Karpas-422 (cell line): ENCODE results near the gene HDAC1. TPM values are rescaled to one million over a fixed set of nuclear protein-coding genes. Genes with fewer than 3 reads are reported as not detected.

ENCODE experiments used
- DNase-seq: peaks from one replicate; pipeline ENCODE4 v3.0.0-alpha.2; 2015
- H2AFZ ChIP-seq: fragments of 200-600 bp; sonication (generic); 2 replicates; pipeline ENCODE4 v1.6.1; 2014; ENCODE audit warnings: antibody characterized with exemption, low read length, mixed read lengths
- H3K27ac ChIP-seq: fragments of 200-600 bp; sonication (generic); 2 replicates; pipeline ENCODE4 v1.5.1; 2014; ENCODE audit warnings: mild to moderate bottlenecking, low read length, moderate library complexity
- H3K27me3 ChIP-seq: fragments of 200-600 bp; sonication (generic); 2 replicates; pipeline ENCODE4 v1.6.1; 2014; ENCODE audit warnings: low read length, mixed read lengths
- H3K36me3 ChIP-seq: fragments of 200-600 bp; sonication (generic); 2 replicates; pipeline ENCODE4 v1.6.1; 2014; ENCODE audit warnings: low read length, mixed read lengths; ENCODE audit not compliant: insufficient read depth
- H3K4me1 ChIP-seq: fragments of 200-600 bp; sonication (generic); 2 replicates; pipeline ENCODE4 v1.6.1; 2014; ENCODE audit warnings: mild to moderate bottlenecking, low read length, mixed read lengths
- H3K4me2 ChIP-seq: fragments of 200-600 bp; sonication (generic); 2 replicates; pipeline ENCODE4 v1.6.1; 2014; ENCODE audit warnings: low read length, low read depth, mild to moderate bottlenecking; ENCODE audit not compliant: poor library complexity, severe bottlenecking
- H3K4me3 ChIP-seq: fragments of 200-600 bp; sonication (generic); 2 replicates; pipeline ENCODE4 v1.5.1; 2014; ENCODE audit warnings: mild to moderate bottlenecking, antibody characterized with exemption, low read length, mixed read lengths
- H3K79me2 ChIP-seq: fragments of 200-600 bp; sonication (generic); 2 replicates; pipeline ENCODE4 v1.6.1; 2014; ENCODE audit warnings: mild to moderate bottlenecking, low read length, mixed read lengths
- H3K9ac ChIP-seq: fragments of 200-600 bp; sonication (generic); 2 replicates; pipeline ENCODE4 v1.6.0; 2014; ENCODE audit warnings: low read length
- H3K9me2 ChIP-seq: fragments of 200-600 bp; sonication (generic), shearing (Covaris generic); replicated peaks from 2 replicates; pipeline ENCODE4 v1.6.0; 2014; ENCODE audit warnings: mild to moderate bottlenecking, low read length, moderate library complexity; ENCODE audit not compliant: insufficient read depth
- H3K9me3 ChIP-seq: fragments of 300-700, 200-600 bp; sonication (generic); 2 replicates; pipeline ENCODE4 v1.6.1; 2014; ENCODE audit warnings: low read length, mixed read lengths
- H4K20me1 ChIP-seq: fragments of 200-600 bp; sonication (generic); 2 replicates; pipeline ENCODE4 v1.6.1; 2014; ENCODE audit warnings: mild to moderate bottlenecking, antibody characterized with exemption, low read length, low read depth; ENCODE audit not compliant: insufficient read depth
- total RNA-seq: library from RNA; depleted of rRNA; stranded (reverse); fragments of >200 nt; shearing (Covaris generic); gene quantifications from 2 replicates; pipeline ENCODE4 v1.2.3, GENCODE V29; 2014; ENCODE audit warnings: low replicate concordance

HDAC1 gene
- total RNA-seq, 1 experiment from 2014 or later = 201 TPM

GRCh38 chr1:32361674-32362473 lies 70.0 kb downstream of the HDAC1 start:
- no peak overlapping the region for H2AFZ ChIP-seq
- H3K79me2 ChIP-seq = no peaks in the 10 kb centered on the region
- H3K9me3 ChIP-seq = no peaks in the 10 kb centered on the region
- no peaks in the 10 kb centered on the region for H3K27me3 ChIP-seq
- H3K27ac ChIP-seq = no peak overlapping the region
- H3K4me1 ChIP-seq = peaks cover 10% of the 10 kb centered on the region
- no peak overlapping the region for H3K4me3 ChIP-seq
- no peak overlapping the region for H3K9ac ChIP-seq
- DNase-seq = no peak
- no peak overlapping the region for H3K4me2 ChIP-seq
- peaks cover 4% of the 10 kb centered on the region; the same call in 1 of the 2 replicates for H3K36me3 ChIP-seq
- no peaks in the 10 kb centered on the region for H3K9me2 ChIP-seq
- H4K20me1 ChIP-seq = no peaks in the 10 kb centered on the region

GRCh38 chr1:32362474-32363313 lies 70.8 kb downstream of the HDAC1 start, which contains the start of the genes FAM229A and TSSK3:
FAM229A (minus strand) TSS chr1:32362485; CDS start chr1:32362091, 394 bp downstream.
TSSK3 (plus strand) TSS chr1:32362539; CDS start chr1:32362702, 163 bp downstream.
- H3K79me2 ChIP-seq = no peaks in the 10 kb centered on the region
- H3K4me3 ChIP-seq = no peak within 1 kb of the TSS
- H3K4me2 ChIP-seq = no peak within 1 kb of the TSS
- no peaks in the 10 kb centered on the region for H4K20me1 ChIP-seq
- H3K9me3 ChIP-seq = no peaks in the 10 kb centered on the region
- no peak within 1 kb of the TSS for H3K9ac ChIP-seq
- H3K27me3 ChIP-seq = no peaks in the 10 kb centered on the region
- DNase-seq = no peak
- H3K36me3 ChIP-seq = peaks cover 4% of the 10 kb centered on the region; the same call in 1 of the 2 replicates
- no peak within 1 kb of the TSS for H2AFZ ChIP-seq
- H3K4me1 ChIP-seq = peaks cover 10% of the 10 kb centered on the region
- H3K27ac ChIP-seq = no peak within 1 kb of the TSS
- no peaks in the 10 kb centered on the region for H3K9me2 ChIP-seq

GRCh38 chr1:32363713-32364112 lies 71.8 kb downstream of the HDAC1 start:
- H3K4me1 ChIP-seq = peaks cover 10% of the 10 kb centered on the region
- no peaks in the 10 kb centered on the region for H3K79me2 ChIP-seq
- no peak for DNase-seq
- no peaks in the 10 kb centered on the region for H3K9me2 ChIP-seq
- H3K27ac ChIP-seq = no peak overlapping the region
- H3K36me3 ChIP-seq = peaks cover 4% of the 10 kb centered on the region; the same call in 1 of the 2 replicates
- H3K4me2 ChIP-seq = no peak overlapping the region
- H2AFZ ChIP-seq = no peak overlapping the region
- no peaks in the 10 kb centered on the region for H3K9me3 ChIP-seq
- no peaks in the 10 kb centered on the region for H4K20me1 ChIP-seq
- no peak overlapping the region for H3K9ac ChIP-seq
- no peaks in the 10 kb centered on the region for H3K27me3 ChIP-seq
- no peak overlapping the region for H3K4me3 ChIP-seq

GRCh38 chr1:32364836-32365235 lies 73.0 kb downstream of the HDAC1 start:
- H3K4me2 ChIP-seq = no peak overlapping the region
- H3K9me2 ChIP-seq = no peaks in the 10 kb centered on the region
- H3K36me3 ChIP-seq = peaks cover 4% of the 10 kb centered on the region; the same call in 1 of the 2 replicates
- DNase-seq = no peak
- no peak overlapping the region for H2AFZ ChIP-seq
- no peak overlapping the region for H3K27ac ChIP-seq
- H3K79me2 ChIP-seq = no peaks in the 10 kb centered on the region
- H3K9me3 ChIP-seq = no peaks in the 10 kb centered on the region
- H3K4me1 ChIP-seq = peaks cover 7% of the 10 kb centered on the region
- no peak overlapping the region for H3K4me3 ChIP-seq
- no peaks in the 10 kb centered on the region for H3K27me3 ChIP-seq
- no peaks in the 10 kb centered on the region for H4K20me1 ChIP-seq
- no peak overlapping the region for H3K9ac ChIP-seq

- DNase-seq = no peak
- no peak overlapping the region for H3K4me2 ChIP-seq
- no peak overlapping the region for H2AFZ ChIP-seq
- no peaks in the 10 kb centered on the region for H4K20me1 ChIP-seq
- H3K9me2 ChIP-seq = no peaks in the 10 kb centered on the region
- no peaks in the 10 kb centered on the region for H3K27me3 ChIP-seq
- H3K9me3 ChIP-seq = no peaks in the 10 kb centered on the region
- H3K27ac ChIP-seq = no peak overlapping the region
- peaks cover 4% of the 10 kb centered on the region; the same call in 1 of the 2 replicates for H3K36me3 ChIP-seq
- peaks cover under 1% of the 10 kb centered on the region for H3K4me1 ChIP-seq
- no peak overlapping the region for H3K4me3 ChIP-seq
- no peaks in the 10 kb centered on the region for H3K79me2 ChIP-seq
- no peak overlapping the region for H3K9ac ChIP-seq
Measured at GRCh38 chr1:32365445-32365844, 73.6 kb downstream of the HDAC1 start.

- Histone ChIP-seq H3K9me3 (no peaks in the 10 kb centered on the region), H3K27me3 (no peaks in the 10 kb centered on the region), H3K27ac (no peak overlapping the region), H3K9ac (no peak overlapping the region), H4K20me1 (no peaks in the 10 kb centered on the region), H3K9me2 (no peaks in the 10 kb centered on the region), H3K4me2 (no peak overlapping the region), H3K79me2 (no peaks in the 10 kb centered on the region), H2AFZ (no peak overlapping the region), H3K4me3 (no peak overlapping the region), H3K36me3 (peaks cover 4% of the 10 kb centered on the region; the same call in 1 of the 2 replicates), H3K4me1 (no peaks in the 10 kb centered on the region)
- no peak for DNase-seq
Measured at GRCh38 chr1:32367912-32368635, 76.2 kb downstream of the HDAC1 start.

GRCh38 chr1:32372149-32372756 lies 80.4 kb downstream of the HDAC1 start:
- Histone ChIP-seq H3K79me2 (no peaks in the 10 kb centered on the region), H3K36me3 (peaks cover 7% of the 10 kb centered on the region; the same call in 1 of the 2 replicates), H3K4me3 (no peak overlapping the region), H4K20me1 (no peaks in the 10 kb centered on the region), H3K4me2 (no peak overlapping the region), H3K27ac (no peak overlapping the region), H3K4me1 (no peaks in the 10 kb centered on the region), H3K9ac (no peak overlapping the region), H3K9me2 (no peaks in the 10 kb centered on the region), H3K9me3 (no peaks in the 10 kb centered on the region), H3K27me3 (no peaks in the 10 kb centered on the region), H2AFZ (no peak overlapping the region)
- DNase-seq = no peak
